Inflammatory macrophage treated with lipopolysaccharide for 1 hour (primary cell): ENCODE results near the gene ZNF688.
"Not testable (repeated sequence)": the region's sequence is repeated elsewhere in the genome, so short reads cannot be mapped to it uniquely, and the experiment has no call there.

Source experiments
- DNase-seq, 2 donors: peaks; one replicate each; pipeline ENCODE4 v3.0.0-alpha.2; 2020 to 2022

ZNF688 gene

DNA sequence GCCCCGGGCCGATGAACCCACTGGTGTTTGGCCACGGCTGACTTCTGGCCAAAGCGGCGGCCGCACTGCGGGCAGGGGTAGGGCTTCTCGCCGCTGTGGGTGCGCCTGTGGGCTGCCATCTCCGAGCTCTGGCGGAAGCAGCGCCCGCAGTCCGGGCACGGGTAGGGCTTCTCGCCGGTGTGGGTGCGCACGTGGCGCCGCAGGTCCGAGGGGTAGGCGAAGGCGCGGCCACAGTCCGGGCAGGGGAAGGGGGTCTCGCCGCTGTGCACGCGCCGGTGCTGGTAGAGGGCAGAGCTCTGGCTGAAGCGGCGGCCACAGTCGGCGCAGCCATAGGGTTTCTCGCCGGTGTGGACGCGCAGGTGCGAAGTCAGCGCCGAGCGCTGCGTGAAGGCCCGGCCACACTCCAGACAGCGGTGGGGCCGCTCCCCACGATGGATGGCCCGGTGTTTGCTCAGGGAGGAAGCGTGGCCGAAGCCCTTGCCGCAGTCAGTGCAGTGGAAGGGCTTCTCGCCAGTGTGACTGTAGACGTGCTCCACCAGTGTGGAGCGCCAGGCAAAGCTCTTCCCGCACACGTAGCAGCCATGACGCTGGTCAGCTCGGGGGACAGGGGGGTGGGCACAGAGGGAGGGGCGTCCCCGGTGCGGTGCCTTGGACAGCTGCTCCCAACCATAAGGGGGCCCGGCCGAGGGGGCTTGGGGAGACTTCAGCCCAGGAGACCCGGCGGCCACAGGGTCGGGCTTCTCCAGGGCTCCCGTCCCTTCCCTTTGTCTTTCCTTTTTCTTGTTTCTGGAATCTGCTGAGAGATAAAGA lies 16.0 kb downstream of the ZNF688 start:
- DNase-seq, result no peak

DNA sequence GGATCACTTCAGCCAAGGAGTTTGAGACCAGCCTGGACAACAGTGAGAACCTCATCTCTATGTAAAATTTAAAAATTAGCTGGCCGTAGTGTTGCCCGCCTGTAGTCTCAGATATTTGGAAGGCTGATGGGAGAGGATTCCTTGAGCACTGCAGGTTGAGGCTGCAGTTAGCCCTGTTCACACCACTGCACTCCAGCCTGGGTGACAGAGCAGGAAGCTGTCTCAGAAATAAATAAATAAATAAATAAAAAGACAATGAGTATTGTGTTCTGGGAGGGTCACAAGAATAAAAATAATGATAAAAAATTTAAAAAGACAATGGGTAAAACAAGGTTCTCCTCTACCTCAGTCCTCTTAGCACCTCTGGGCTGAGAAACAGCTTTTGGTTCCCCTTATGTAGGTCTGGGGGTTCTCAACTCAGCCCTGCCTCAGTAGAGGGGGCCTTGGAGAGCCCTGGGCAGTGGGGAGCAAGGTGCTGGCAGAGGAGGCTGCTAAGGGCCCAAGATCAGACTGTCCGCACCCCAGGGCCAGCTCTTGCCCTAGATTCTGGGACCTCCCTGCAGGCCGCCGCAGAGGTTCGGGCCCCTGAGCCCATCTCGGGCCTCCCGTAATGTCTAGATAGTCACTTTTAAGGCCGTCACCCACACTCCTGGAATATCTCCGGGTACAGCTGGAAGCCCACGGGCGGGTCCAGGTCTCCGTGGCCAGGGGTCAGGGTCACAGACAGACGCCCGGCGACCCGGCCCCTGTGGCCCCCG lies 16.8 kb downstream of the ZNF688 start:
- no peak for DNase-seq

DNA sequence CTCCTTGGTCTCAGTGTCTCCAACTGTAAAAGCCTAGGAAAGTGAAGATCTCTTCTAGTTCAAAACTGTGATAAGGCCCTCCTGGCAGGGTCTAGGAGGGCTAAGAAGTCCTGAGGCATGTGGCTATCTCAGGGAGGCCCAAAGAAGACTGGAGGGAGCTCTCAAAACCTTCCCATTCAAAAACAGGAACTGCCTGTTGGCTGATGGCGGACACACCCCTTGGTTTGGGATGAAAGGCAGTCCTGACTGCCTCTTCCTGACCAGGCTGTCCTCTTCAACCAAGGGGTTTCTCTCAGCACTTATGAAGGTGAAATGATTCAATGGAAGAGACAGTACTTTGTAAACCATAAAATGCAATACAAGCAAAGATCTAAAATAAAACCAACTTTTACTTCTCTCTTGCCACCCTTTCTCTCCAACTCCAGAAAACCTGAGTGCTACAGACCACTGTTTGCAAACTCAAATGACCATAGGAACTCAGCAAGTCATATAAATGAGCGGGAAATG lies 18.1 kb downstream of the ZNF688 start:
- peak in 1 of 2 donors; percentile 16 for DNase-seq

DNA sequence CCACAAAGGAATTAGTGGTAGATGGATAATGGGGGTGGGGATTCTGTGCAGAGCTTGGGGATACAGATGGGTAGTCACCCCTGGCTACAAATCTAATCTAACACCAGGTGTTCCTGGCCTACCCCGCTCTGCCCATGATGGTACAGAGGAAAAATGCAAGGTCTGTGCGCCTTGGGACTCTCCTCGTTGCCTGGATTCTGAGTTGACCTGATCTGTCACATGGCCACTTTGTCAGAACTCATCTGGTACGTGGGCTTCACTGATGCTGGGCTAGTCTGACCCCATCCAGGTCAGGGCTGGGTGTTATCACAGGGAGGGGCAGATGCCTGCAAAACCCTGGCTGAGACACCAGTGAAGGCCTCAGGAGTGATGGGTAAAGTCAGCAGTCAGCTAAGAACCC lies 18.6 kb downstream of the ZNF688 start:
- no peak for DNase-seq

DNA sequence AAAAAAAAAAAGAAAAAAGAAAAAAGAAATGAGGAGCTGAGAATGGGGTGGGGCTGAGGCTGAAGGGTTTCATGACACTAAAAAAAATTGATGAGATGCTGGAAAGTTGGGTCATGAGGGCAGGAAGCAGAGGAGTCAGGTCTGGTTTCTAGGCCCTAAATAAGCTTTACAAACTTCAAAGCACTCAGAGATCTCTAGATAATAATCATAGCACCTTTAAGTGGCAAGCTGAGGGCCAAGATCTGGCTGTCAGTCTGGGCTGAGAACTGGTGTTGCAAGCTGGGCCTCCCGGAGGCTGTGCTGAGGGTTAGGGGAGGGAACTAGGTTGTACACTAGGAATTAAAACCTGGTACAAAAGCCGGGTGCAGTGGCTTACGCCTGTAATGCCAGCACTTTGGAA lies 19.7 kb downstream of the ZNF688 start:
- no peak for DNase-seq

DNA sequence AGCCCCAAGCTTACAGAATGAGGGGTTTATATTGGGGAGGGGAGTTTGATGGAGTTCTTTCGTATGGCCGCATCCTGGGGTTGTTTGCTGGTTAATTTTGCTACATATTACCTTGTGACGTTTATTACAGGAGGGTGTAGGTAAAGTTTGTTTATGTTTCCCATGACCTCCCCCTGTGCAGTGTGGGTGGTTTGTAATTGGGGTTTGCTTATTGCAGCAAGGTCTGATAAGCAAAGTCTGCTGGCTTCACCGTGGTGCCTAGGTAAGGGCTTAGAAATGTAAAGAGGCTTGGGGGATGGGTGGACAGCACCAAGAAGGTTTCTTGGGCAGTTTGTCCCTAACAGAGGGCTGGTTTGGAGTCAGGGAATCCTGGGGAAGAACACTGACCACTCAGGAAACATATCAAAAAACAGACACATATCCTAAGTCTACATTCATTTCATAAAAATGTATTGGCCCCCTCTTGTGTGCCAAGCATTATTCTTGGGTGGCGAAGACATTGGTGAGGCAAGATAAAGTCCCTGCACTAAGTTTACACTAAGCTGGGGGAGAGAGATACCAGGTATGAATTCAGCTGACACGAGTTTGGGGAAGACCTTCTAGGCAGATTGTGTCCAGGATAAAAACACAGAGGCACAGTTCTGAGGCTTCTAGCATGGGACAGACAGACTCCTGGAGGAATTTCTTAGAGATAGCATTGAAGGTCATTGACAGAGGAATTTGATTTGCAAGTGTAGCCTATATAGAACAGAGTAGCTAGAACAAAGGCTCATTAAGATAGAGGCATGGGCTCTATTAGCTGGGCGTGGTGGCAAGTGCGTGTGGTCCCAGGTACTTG lies 22.9 kb downstream of the ZNF688 start:
- DNase-seq, result no peak

DNA sequence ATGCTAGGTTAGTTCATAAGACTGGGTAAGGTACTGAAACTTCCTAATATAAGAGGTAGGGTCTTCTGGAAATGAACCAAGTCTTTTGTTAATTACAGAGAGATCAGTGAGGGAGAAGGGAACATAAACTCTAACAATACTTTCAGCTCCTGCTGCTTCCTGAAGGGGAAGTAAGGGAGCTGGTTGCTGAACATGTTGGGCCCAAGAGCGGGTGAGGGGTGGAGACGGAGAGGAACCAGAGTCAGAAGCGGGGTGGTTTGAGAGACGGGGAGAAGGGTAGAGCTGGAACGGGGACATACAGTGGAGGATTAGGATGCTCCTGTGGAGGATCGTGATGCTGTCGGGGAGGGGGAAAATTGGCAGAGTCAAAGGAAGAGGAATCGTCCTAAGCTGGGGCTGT lies 25.4 kb downstream of the ZNF688 start:
- DNase-seq, result peak in 1 of 2 donors; percentile 52

DNA sequence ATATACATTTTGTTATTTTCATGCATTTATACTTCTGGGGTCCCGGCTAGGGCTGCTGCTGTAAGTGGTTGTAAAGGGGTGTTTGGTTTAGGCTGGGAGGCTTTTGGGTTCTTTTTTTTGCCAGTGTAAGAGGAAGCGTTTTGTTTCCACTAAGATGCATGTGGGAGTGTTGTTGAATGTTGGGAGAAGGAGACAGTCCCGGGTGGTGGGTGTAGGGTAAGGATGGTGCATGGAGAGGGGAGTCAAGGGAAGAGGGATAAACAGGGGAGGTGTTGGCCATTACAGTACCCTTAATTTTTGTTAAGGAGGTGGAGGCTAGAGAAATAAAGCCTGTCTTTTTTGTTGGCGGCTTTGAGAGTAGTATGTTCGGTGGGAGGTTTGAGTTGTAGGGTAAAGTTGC lies 28.4 kb downstream of the ZNF688 start:
- no peak for DNase-seq

DNA sequence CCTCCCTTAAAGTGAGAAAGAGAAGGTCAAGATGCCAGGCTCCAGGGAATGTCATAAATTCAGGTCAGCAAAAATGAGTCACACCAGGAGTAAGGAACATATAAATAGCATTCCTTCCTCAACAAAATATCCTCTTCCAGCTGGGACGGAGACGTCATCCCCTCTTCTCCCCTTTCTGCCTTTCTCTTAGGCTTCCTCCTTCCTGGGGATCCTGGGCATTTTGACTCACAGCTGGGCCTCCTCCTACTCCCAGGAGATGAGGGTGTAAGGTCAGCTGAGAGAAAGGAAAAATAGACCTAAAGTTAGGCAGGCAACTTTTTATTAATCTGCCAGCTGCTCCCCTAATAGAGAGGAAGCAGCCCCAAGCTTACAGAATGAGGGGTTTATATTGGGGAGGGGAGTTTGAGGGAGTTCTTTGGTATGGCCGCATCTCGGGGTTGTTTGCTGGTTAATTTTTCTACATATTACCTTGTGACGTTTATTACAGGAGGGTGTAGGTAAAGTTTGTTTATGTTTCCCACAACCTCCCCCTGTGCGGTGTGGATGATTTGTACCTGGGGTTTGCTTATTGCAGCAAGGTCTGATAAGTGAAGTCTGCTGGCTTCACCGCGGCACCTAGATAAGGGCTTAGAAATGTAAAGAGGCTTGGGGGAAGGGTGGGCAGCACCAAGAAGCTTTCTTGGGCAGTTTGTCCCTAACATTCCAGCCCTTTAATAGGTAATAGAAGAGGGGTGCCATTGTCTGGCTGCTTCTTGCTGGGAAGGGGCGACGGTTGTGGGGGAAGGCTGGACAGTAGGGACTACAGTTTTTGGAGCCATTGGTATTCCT lies 29.8 kb downstream of the ZNF688 start:
- DNase-seq, result peak in 1 of 2 donors; percentile 37

DNA sequence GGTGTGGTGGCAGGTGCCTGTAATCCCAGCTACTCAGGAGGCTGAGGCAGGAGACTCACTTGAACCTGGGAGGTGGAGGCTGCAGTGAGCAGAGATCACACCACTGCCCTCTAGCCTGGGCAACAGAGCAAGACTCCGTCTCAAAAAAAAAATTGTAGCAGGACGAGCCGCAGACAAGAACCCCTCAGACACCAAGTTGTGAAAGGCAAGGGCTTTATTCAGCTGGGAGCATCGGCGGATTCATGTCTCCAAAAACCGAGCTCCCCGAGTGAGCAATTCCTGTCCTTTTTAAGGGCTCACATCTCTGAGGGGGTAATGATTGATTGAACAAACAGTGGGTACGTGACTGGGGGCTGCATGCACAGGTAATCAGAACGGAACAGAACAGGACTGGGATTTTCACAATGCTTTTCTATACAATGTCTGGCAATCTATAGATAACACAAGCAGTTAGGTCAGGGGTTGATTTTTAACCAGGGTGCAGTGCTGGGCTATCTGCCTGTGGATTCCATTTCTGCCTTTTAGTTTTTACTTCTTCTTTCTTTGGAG lies 30.5 kb downstream of the ZNF688 start:
- DNase-seq, result not testable (repeated sequence)

DNA sequence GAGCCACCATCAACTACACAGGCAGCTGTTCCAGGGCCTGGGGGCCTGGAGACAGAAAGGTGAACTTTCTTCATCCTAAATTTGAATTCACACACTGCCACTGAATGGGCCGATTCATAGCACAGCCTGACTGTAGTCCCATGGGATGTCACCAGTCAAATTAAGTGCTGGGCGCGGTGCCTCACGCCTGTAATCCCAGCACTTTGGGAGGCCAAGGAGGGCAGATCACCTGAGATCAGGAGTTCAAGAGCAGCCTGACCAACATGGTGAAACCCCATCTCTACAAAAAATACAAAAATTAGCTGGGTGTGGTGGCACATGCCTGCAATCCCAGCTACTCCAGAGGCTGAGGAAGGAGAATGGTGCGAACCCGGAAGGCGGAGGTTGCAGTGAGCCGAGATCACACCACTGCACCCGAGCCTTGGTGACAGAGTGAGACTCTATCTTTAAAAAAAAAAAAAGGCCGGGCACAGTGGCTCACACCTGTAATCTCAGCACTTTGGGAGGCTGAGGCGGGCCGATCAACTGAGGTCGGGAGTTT lies 31.5 kb downstream of the ZNF688 start:
- DNase-seq, result not testable (repeated sequence)

DNA sequence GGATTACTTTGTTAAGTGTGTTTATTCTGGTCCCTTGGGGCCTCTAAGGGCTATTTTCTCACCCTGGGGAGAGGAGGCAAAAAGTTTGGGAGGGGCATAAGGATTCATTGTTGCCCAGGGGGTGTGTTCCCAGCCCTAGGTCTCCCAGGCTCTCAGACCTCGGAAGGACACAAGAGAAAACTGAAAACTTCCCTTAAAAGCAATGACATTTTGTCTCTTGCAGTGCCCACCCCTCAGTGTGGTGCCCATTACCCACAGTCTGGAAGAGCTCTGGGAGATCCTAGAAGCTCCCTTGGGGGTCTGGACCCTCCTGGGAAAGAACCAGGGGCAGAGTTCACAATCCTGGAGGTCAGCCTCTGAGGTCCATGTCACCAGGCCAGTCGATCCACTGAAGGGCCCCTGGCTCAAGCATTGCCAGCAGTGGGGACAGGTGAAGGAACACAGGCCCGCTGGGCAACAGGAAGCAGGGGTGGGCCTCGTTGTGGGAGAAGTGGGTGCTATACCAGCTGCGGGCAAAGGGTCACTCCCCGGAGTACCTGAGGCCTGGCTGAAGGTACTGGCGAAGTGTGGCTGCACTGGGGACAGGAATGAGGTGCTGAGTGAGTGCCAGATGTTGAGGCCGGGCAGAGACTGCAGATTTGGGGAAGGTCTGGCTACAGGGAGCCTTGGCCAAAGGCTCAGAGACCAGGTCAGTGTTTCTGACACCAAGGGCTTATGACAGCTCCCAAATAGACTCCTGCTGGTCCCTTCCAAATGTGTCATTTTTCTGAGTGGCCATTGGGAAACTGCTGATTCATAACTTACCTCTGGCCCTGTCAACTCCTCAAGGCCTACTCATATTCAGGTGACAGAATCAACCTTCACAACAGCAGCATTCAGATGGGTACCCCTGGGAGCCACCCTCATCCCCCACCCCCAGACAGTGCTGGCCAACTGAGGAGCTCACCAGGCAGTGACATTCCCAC lies 32.2 kb downstream of the ZNF688 start:
- DNase-seq, result no peak

DNA sequence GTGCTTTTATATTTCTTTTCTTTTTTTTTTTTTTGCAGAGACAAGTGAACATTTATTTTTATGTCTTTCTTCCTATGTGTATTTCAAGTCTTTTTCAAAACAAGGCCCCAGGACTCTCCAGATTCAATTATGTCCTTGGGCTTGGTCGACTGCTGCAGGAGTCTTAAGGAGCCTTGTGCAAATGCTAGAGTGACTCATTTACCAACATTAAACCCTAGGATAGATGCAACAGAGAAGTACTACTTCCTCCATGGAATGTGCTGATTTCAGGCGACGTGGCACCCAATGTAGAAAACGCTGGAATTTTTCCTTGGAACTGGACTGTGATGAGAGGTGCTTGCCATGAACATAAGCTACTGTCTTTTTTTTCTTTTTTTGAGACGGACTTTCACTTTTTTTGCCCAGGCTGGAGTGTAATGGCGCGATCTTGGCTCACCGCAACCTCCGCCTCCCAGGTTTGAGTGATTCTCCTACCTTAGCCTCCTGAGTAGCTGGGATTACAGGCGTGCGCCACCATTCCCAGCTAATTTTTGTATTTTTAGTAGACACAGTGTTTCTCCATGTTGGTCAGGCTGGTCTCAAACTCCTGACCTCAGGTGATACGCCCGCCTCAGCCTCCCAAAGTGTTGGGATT lies 35.0 kb downstream of the ZNF688 start:
- DNase-seq, result peak; percentile 38 to 70

DNA sequence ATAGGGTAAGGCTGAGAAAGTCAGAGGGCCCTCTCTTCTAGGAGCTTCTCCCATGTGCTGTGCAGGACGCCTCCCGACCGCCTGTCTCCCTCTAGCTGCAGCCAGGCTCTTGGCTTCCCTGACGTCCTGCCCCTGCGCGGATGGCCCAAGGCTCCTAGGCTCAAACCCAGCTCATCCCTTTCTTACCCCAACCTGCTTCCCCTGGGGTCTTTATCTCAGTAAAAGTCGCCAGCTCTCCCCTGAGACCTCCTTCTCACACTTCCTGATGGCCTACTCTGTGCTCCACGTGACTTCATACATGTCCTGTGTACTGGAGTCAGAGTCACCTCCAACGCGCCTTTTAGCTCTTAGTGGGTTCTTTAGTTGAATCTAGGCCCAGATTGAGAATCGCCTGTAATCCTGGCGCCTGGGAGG lies 35.7 kb downstream of the ZNF688 start:
- DNase-seq, result peak; percentile 57 to 62

DNA sequence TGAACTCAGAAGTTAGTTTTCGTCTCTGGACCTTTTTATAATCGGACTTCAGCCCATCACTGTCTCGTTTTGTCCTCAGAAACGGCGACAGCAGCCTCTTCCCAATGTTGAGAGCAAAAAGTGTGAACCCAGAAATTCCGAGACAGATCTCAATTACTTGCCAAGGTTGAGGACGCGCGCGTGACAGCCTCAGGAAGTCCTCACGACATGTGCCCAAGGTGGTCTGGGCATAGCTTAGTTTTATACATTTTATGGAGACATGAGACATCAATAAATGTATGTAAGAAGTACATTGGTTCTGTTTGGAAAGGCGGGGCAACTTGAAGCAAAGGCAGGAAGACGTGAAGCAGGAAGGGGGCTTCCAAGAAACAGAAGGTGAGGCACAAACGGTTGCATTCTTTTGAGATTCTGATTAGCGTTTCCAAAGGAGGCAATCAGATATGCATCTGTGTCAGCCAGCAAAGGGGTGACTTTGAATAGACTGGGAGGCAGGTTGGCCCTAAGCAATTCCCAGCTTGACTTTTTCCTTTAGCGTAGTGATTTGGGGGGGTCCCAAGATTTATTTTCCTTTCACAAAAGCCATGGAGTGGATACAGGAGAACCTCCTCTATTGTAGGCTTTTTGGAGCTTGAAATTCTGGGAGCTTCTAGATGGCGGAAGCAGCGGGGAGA lies 36.3 kb downstream of the ZNF688 start:
- DNase-seq, result no peak

DNA sequence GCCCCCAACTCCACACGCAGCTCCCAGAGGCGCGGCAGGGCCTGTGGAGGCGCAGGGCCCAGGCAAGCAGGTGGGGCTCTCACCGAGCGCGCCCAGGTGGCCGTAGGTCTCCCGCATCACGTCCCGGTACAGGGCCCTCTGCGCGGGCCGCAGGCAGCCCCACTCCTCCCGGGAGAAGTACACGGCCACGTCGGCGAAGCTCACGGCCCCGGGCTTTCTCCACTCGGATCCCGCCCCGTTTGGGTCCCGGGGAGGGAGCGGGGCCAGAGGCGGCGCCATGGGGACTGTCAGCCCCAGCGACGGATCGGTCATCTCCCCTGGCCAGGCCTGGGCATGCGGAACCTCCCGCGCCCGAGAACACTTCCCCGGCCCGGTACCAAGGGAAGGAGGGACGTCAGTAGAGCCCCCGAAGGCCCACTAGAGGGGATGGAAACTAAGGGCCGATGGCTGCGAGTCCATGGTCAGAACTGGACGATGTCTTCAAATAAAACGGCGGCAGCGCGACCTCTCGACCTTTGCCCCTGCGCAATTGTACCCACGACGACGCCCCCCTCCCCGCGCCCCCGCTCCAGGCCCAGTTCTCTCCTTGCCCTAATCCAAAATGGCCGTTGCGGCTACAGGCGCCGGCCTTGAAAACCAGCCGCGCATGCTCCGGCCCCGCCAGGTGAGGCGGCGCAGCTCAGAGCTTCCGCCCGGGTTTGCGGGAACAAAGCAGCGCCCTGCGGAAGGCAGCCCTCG lies 37.0 kb downstream of the ZNF688 start, which contains the start of gene ZNF747:
Gene ZNF747 (minus strand): TSS at position 491 of the 738 bp plus-strand sequence. CDS start 179 bp downstream, at position 312.
- peak; percentile 65 to 76 for DNase-seq

DNA sequence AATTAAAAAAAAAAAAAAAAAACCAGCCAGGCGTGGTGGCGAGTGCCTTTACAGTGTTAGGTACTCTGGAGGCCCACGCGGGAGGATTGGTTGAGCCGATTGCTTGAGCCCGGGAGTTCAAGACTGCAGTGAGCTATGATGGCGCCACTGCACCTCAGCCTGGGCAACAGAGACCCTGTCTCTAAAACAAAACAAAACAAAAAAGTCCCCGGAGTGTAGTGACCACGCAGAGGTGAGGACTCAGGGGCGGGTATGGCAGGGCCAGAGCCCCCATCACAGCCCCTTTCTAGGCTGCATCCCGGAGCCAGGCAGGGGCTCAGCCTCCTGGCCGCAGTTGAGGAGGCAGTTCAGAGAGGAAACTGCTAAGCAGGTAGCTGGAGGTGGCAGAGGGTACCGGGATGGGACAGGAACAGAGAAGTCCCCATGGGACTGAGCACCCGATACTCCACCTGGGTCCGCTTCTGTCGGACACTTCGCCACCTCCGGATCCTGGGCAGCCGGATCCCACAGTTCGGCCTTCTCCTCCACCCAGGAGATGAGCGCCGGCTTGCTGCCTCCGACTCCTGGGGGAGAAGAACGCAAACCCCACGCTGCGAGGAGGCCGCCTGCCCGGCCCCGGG lies 37.7 kb downstream of the ZNF688 start:
- DNase-seq, result no peak

DNA sequence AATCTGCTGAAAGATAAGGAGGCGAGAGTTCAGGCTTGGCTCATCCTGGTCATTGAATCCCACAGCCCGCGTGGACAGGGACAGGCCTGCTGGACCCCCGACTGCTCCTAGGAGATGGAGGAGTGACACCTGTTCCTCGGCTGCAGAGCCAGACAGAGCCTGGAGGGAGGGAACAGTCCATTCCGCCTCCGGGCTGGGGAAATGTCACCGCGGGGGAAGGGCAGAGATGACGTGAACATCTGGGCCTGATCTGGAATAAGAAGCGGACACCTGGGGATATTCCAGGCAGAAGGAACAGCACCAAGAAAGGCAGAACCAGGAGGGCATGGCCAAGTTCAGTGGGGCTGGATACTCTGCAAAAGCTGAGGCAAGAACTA lies 38.4 kb downstream of the ZNF688 start:
- DNase-seq, result no peak
